Breast epithelium (tissue), 3 donors: Measurements from ENCODE around the gene UMPS.
"Not testable (repeated sequence)": the region's sequence is repeated elsewhere in the genome, so short reads cannot be mapped to it uniquely, and the experiment has no call there.

Source experiments
- POLR2A ChIP-seq: fragments of 450-650 bp; IDR thresholded peaks from one replicate; pipeline ENCODE4 v1.6.1; 2016; ENCODE audit warnings: antibody characterized with exemption, mild to moderate bottlenecking, moderate library complexity
- TF ChIP-seq, protein P1 (sequence below), 3 donors: fragments of 450-650 bp; IDR thresholded peaks; one replicate each; pipeline ENCODE4 v1.5.1; 2016 to 2017; ENCODE audit warnings: antibody characterized with exemption in 3 of 3, mild to moderate bottlenecking in 3 of 3, moderate library complexity in 3 of 3

DNA sequence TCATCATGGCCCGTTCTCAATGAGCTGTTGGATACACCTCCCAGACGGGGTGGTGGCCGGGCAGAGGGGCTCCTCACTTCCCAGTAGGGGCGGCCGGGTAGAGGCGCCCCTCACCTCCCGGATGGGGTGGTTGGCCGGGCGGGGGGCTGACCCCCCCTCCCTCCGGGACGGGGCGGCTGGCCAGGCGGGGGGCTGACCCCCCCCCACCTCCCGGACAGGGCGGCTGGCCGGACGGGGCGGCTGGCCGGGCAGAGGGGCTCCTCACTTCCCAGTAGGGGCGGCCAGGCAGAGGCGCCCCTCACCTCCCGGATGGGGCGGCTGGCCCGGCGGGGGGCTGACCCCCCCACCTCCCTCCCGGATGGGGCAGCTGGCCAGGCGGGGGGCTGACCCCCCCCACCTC, 19.6 kb downstream of the UMPS start:
- TF ChIP-seq, protein P1, sequence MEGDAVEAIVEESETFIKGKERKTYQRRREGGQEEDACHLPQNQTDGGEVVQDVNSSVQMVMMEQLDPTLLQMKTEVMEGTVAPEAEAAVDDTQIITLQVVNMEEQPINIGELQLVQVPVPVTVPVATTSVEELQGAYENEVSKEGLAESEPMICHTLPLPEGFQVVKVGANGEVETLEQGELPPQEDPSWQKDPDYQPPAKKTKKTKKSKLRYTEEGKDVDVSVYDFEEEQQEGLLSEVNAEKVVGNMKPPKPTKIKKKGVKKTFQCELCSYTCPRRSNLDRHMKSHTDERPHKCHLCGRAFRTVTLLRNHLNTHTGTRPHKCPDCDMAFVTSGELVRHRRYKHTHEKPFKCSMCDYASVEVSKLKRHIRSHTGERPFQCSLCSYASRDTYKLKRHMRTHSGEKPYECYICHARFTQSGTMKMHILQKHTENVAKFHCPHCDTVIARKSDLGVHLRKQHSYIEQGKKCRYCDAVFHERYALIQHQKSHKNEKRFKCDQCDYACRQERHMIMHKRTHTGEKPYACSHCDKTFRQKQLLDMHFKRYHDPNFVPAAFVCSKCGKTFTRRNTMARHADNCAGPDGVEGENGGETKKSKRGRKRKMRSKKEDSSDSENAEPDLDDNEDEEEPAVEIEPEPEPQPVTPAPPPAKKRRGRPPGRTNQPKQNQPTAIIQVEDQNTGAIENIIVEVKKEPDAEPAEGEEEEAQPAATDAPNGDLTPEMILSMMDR (IDR thresholded peaks at IDR 0.05): not testable (repeated sequence)
- TF ChIP-seq POLR2A: not testable (repeated sequence)
